Omental fat pad (tissue), 4 donors: ENCODE measurements around the gene EDN2. TPM values are rescaled to one million over a fixed set of nuclear protein-coding genes. Genes with fewer than 3 reads are reported as not detected.

Experiments
- ATAC-seq: fragments of 150-250 bp; one replicate; pipeline ENCODE4 v1.9.1; 2016; ENCODE audit warnings: mild to moderate bottlenecking, moderate library complexity; ENCODE audit not compliant: low FRiP score
- DNase-seq: peaks from one replicate; pipeline ENCODE4 v3.0.0-alpha.2; 2019; ENCODE audit warnings: low spot score
- total RNA-seq, 4 donors: library from RNA; depleted of rRNA; stranded (reverse); fragments of >200 nt; gene quantifications; one replicate each; pipeline ENCODE4 v1.1.0, GENCODE V29; 2016
- TF ChIP-seq, protein P1 (sequence below), 3 donors: fragments of 450-650 bp; IDR thresholded peaks; one replicate each; pipeline ENCODE4 v1.5.1; 2016 to 2017; ENCODE audit warnings: antibody characterized with exemption in 3 of 3, mild to moderate bottlenecking in 3 of 3, moderate library complexity in 2 of 3

EDN2 gene
- total RNA-seq, 4 donors from 2014 or later, result not detected

- TF ChIP-seq, protein P1, sequence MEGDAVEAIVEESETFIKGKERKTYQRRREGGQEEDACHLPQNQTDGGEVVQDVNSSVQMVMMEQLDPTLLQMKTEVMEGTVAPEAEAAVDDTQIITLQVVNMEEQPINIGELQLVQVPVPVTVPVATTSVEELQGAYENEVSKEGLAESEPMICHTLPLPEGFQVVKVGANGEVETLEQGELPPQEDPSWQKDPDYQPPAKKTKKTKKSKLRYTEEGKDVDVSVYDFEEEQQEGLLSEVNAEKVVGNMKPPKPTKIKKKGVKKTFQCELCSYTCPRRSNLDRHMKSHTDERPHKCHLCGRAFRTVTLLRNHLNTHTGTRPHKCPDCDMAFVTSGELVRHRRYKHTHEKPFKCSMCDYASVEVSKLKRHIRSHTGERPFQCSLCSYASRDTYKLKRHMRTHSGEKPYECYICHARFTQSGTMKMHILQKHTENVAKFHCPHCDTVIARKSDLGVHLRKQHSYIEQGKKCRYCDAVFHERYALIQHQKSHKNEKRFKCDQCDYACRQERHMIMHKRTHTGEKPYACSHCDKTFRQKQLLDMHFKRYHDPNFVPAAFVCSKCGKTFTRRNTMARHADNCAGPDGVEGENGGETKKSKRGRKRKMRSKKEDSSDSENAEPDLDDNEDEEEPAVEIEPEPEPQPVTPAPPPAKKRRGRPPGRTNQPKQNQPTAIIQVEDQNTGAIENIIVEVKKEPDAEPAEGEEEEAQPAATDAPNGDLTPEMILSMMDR (IDR thresholded peaks at IDR 0.05), result no peak
- no peak for DNase-seq
- ATAC-seq, result no peak
Observed at GRCh38 chr1:41483960-41484401, 502 bp downstream of the EDN2 start.

- ATAC-seq (no peak), DNase-seq (no peak)
- TF ChIP-seq, protein P1 (IDR thresholded peaks at IDR 0.05), result no peak
Observed at GRCh38 chr1:41483001-41483850, 1.3 kb downstream of the EDN2 start.

GRCh38 chr1:41482001-41482765 lies 2.3 kb downstream of the EDN2 start:
- TF ChIP-seq, protein P1 (IDR thresholded peaks at IDR 0.05), result no peak
- ATAC-seq, result no peak

GRCh38 chr1:41481109-41481775 lies 3.2 kb downstream of the EDN2 start:
- DNase-seq, result no peak
- TF ChIP-seq, protein P1 (IDR thresholded peaks at IDR 0.05), result no peak
- no peak for ATAC-seq

More at GRCh38 chr1:41482001-41482765, 2.3 kb downstream of the EDN2 start:
- DNase-seq, result no peak

- no peak for ATAC-seq
- TF ChIP-seq, protein P1 (IDR thresholded peaks at IDR 0.05), result no peak
- no peak for DNase-seq
Observed at GRCh38 chr1:41480204-41481108, 4.0 kb downstream of the EDN2 start.

DNA sequence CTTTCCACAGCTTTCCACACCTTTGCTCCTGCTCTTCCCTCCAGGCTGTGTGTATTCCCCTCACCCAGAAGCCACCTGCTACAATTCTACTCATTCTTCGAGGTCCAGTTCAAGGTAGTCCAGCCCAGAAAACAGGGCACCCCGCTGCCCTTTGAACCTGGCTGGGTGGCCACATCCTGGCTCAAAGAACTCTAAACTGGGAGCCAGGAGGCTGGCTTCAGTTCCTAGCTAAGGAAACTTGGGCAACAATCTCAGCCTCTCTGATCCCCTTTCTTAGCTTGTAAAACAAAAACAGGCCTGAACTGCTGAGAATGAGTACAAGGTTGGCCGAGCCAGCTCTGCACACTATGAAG lies 4.7 kb downstream of the EDN2 start:
- DNase-seq (no peak), ATAC-seq (no peak)
- TF ChIP-seq, protein P1 (IDR thresholded peaks at IDR 0.05), result no peak
